ENCODE results near the gene MLIP. TPM values are rescaled to one million over a fixed set of nuclear protein-coding genes. Genes with fewer than 3 reads are reported as not detected.

The MLIP gene
- total RNA-seq, 1 donor from 2014 or later: 403 TPM

DNA sequence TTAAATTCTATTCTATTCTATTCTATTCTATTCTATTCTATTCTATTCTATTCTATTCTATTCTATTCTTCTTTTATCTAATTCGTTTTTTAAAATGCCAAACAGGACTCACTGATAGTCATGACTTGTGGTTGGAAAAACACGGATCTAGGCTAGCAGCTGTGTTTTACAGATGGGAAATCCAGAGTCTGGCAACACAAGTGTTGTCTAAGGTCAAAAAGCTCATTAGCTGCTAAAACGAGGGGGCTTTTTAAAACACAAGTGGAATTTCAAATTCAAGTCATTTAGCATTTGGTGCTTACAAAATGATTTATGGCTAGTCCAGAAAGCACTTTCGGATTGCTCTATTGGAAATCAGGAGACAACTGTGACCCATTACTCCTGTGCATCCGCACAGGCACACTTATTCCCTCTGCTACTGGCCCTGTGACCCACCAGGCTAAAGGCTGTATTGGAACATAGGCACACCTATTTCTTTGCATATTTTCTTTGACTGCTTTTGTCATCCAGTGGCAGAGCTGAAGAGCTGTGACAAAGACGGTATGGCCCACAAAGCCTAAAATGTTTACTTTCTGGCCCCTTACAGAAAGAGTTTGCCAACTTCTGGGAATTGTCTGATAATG, 17.8 kb upstream of the MLIP start:
- DNase-seq (no peak), ATAC-seq (ENCODE audit: poor library complexity) (no peak)
- intact Hi-C loops (cut with DNase I): no loop called here

DNA sequence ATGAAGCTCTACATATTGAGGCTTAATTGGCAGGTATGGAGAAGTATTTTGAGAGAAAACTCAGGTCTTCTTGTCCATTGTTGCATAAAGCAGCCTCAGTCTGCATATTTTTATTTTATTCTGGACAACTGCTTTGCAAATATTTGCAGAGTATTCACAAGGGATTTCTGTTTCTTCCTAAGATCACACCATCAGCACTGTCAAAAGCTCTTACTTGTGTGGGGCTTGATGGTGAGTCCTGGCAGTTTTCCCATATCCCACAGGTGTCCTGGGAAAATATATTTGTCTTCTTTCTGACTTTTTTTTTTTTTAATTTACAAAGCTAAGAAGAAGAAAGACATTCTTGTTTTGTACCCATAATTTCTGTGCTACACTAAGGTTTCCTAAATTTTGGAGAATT, 16.9 kb upstream of the MLIP start:
- no peak for DNase-seq
- ATAC-seq (ENCODE audit: poor library complexity): no peak
- intact Hi-C loops (cut with DNase I): no loop called here

DNA sequence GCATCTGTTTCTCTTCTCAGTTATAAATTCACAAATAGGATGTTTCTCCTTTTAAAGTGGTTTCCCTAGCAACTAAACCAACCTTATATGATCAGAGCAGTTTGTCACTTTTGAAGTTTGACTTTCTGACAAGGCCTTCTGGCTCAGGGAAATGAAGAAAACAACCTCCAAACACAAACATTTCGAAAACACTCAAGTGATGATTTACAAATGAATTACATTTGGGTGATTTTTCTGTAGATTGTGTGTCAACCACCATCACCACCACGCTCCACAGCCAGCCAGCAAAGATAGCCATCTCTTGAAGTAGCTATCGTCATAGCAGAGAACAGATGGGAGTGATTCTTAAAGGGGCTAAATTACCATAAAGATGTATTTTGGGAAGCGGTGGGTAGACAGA, 16.5 kb upstream of the MLIP start:
- DNase-seq (no peak), ATAC-seq (ENCODE audit: poor library complexity) (no peak)
- intact Hi-C loops (cut with DNase I): no loop called here

DNA sequence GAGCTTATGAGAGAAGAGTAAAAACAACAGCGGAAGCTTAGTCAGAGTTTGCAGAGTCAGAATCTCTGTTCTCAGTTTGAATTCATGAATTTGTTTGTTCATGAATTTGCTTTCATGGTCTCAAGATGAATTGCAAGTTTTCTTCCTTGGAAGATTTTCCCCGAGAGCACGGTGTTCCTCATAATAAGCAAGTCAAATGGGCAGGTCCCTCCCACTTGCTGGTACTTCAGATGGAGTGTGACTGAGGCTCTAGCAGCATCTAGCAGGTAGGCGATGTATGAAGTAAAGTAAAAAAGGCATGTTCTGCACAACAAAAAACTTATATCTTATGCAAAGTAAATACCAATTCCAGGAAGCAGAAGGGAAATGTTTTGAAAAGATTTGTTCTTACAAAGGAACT, 15.5 kb upstream of the MLIP start:
- DNase-seq (no peak), ATAC-seq (ENCODE audit: poor library complexity) (no peak)
- intact Hi-C loops (cut with DNase I): no loop called here

DNA sequence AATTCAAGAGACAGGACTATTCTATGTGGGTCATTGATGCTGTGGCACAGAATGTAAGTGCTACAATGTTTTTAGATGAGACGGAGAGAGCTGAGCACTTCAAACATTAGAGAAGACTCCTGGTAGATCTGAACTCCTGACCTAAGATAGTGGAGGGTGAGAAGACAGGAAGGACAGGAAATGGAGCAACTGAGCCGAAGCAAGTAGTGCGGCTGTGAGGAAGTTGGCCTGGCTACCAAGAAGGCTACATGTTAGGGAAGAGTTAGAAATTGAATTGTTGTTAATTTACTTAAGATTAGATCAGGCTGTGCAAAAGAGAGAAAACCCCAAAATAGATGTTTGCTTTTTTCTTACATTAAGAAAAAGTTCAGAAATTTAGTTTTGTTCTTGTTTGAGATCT, 14.4 kb upstream of the MLIP start:
- DNase-seq (no peak), ATAC-seq (ENCODE audit: poor library complexity) (no peak)
- intact Hi-C loops (cut with DNase I): no loop called here

DNA sequence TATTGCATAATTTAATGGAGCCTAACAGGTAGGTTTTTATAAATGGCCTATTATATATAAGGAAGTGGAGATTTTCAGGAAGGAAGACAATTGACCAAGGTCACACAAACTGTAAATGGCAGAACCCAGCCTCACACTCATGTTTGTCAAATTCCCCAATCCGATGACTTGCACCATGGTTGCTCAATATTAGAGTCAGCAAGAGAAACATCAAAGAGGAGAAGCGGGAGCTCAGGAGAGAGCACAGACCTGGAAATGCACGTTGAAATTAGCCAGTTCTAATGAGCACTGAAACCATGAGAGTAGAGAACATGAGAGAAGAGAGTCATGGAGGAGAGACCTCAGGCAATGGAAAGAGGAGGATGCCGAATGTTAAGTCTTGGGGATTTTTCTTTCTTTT, 13.5 kb upstream of the MLIP start:
- intact Hi-C loops (cut with DNase I): no loop called here
- DNase-seq (no peak), ATAC-seq (ENCODE audit: poor library complexity) (no peak)

DNA sequence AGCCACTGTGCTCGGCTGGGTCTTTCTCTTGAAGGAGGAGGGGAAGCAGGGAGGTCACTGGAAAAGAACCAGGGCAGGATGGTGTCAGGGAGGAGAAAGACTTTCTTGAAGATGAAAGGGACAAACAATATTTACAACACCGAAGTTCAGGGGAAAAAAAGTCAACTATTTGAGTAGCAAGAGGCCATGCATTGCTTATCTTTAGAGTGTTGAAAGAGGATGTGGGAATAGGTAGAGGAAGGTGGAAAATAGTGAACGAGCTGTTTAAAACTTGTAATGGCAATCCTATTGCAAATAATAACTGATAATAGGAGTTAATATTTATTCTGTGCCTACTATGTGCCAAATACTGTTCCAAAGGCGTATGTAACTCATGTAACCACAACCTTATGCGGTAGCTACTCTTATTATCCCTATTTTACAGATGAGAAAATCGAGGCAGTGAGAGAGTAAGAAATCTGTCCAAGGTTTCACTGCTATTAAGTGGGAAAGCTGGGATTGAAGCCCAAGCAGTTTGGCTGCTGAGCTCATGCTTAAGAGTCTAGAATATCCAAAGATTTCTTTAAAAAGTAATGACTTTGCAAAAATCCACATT, 12.7 kb upstream of the MLIP start:
- DNase-seq (no peak), ATAC-seq (ENCODE audit: poor library complexity) (no peak)
- intact Hi-C loops (cut with DNase I): no loop called here

DNA sequence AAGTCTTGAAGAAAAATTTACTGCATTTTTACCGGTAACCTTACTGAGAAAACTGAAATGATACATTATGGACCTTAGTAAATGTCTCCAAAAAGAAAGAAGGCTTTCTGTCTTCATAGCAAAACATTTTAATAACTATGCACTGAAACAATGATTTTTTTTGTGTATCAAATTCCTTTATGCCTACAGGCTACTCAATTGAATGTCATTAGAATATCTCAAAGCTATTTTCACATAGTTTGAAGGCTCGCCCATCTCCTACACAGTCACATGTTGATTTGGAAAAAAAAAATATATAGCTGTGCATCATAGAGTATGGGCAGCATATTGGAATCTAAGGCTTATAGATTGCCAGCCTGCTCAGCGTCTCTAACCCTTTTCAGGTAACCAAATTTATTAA, 12.0 kb upstream of the MLIP start:
- DNase-seq: no peak
- ATAC-seq (ENCODE audit: poor library complexity): no peak
- intact Hi-C loops (cut with DNase I): no loop called here

DNA sequence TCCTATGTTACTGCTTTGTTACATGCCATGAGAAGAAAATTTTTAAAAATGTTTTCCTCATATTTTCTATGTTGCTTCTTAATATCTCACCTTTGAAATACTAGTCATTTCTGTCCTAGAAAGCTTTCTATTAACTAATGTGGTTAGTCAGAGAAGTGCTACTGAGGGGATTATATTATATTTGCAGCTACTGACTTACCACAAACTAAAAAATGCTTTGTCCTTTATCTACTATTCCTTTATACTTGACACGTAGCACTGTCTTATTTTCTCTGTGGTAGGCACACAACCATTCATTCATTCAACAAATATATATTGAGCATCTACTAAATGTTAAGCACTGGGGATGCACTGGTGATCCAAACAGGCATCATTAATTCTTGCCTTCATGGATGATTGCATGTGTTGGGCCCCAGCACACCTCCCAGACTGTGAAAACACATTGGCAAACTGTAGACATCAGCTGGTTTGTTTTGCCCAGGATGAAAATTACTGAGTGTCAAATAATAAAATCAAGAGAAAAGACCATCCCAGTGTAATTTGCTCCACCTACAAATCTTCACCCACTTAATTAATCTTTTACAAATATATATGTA, 10.7 kb upstream of the MLIP start:
- no peak for ATAC-seq (ENCODE audit: poor library complexity)
- no peak for DNase-seq
- intact Hi-C loops (cut with DNase I): no loop called here

DNA sequence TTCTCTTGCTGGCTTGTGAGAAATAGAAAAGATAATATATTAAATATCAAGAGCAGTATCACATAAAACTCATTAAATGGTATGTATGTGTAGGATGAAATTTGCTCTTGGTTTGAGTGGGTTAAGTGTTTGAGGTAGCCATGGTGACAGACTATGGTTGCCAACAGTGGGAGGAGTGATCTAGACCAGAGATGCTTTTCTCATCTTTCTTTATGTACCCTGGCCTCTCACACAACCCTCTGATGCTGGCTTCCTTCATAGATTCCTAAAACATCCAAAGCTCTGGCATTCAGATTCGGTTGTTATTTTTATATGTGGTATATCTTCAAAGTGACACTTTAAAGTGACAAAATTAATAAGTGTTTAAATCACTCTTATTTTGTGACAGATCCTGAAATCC, 9.0 kb upstream of the MLIP start:
- ATAC-seq (ENCODE audit: poor library complexity): no peak
- no peak for DNase-seq
- intact Hi-C loops (cut with DNase I): no loop called here

DNA sequence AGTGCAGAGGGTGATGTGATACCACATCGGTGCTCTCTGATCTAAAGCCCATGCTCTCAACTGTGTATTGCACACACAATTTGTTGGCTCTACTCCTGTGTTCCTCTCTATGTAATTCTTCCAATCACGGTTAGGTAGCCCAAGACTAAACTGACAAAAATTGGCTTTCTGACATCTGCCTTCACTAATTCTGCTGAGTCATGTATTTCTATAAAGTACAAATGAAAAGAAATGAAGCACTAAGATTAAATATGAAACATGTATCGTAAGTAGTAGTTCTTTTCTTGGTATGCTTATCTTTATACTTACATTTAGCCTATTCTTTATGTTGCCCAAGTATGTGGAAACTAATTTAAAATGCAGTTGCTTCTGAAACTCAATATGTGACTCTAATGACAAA, 7.7 kb upstream of the MLIP start:
- DNase-seq: no peak
- no peak for ATAC-seq (ENCODE audit: poor library complexity)
- intact Hi-C loops (cut with DNase I): no loop called here

DNA sequence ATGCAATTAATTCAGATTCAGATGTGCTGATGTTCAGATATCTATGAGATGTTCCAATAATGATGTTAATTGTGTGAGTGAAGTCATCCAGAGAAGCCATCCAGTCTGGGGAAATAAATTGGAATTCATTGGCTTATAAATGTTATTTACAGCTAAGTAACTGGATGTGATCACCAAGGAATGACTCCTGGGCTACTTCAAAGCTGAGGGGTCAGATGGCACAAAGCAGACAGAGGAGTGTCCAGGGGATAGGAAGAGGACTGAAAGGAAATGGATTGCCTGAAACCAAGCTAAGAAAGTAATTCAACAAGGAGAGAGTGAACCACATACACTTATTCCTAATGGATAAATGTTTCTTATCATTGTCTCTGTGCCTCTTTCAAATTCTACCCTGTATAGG, 4.5 kb upstream of the MLIP start:
- intact Hi-C loops (cut with DNase I): no loop called here
- no peak for DNase-seq
- ATAC-seq (ENCODE audit: poor library complexity): no peak

DNA sequence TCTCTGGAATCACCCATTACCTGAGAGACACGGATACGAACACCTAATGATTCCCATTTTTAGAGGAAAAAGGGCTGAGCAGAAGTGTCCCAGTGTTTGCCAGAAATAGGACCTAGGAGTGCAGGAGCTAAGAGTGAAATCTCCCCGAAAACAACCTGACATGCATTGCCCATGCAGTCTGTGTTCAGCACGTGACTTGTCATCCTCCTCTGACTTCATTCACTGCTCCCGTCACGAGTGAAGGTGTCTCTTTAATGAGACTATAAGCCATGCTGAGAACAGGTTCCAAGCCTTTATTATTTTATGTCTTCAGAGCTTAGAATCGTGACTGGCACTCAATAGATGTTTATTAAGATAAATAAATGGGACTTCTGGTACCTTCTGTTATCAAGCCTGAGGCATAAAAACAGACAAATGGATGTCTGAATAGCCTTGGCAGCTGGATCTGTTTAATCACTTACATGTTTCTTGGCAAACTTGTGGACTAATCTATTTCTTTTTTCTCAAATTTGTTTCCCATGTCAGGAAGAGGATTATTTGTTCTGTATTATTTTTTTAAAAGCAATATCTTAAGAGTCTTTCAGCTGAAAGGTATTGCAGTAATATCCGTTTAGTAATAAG, 3.7 kb upstream of the MLIP start:
- intact Hi-C loops (cut with DNase I): no loop called here
- peak; percentile 43 for ATAC-seq (ENCODE audit: poor library complexity)
- DNase-seq: no peak

DNA sequence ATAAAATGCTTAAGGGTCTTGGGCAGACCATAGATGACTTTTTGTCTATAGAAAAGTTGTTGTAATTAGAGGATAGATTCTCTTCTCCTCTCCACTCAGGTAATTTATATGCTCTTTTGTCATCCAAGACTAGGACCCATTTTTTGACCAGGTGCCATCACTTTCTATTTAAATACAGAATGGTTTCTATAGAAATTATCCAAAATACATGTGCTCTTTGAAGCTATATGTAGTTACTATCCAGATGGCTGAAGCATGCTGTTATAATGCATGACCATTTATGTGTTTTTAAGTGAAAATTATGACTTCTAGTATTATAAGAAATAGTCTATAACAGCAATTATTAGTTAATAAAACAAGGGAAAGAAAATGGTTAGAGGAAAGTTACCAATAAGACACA, 3.0 kb upstream of the MLIP start:
- no peak for ATAC-seq (ENCODE audit: poor library complexity)
- no peak for DNase-seq
- intact Hi-C loops (cut with DNase I): no loop called here

DNA sequence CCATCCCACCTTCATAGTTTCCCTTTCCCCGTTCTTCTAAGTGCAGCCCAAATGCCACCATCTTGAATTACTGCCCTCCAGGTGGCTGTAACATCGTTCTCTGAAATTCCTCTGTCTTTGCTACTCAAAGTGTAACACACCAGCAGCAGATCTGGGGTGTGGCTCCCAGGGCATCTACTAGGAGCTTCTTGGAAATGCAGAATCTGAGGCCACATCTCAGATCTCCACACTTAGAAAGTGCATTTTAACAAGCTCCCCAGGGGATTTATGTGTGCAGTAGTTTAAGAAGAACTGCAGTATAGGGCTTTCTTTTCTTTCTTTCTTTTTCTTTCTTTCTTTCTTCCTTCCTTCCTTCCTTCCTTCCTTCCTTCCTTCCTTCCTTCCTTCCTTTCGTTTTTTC, 1.7 kb upstream of the MLIP start:
- ATAC-seq (ENCODE audit: poor library complexity) (no peak), DNase-seq (no peak)
- intact Hi-C loops (cut with DNase I): no loop called here

DNA sequence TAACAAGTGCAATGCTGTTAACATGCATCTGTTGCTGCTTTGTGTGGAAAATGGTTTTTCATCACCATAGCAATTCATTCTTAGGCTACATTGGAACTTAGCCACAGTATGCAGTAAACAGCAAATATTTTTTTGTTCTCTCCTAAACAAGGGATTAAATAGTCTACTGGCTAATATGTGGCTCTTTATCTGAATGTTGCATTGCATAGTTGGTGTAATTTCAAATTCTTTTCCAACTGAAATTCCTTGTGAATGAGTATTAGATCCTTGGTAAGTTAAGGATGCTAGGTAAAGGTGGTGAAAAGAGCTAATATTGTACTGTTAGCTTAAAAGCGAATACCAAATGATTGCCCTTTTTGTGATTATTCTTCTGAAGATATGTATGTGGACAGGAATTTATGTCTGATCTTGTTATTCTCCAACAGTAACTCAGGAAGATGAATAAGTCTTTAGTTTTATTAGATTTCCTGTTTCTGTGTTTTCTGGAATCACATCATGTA, 958 bp downstream of the MLIP start:
- no peak for DNase-seq
- ATAC-seq (ENCODE audit: poor library complexity): no peak
- intact Hi-C loops (cut with DNase I): no loop called here

DNA sequence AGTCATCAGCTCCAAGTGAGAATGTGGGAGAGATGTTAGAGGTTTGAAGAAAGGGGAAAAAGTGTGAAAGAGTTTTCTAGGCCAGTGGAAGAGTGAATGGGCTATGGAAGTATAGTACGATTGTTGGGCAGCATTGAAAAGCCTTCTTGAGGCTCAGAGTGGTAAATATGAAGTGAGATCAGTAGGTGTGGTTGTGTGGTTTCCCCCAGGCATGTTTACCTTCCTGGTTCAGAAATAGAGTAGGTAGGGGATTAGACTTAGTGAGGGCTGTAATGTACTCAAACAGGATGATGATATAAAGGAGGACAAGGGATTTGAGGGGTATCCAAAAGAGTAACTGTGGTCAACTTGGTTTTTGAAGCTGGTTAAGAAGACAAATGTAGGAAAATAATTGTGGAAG, 3.7 kb downstream of the MLIP start:
- DNase-seq: no peak
- intact Hi-C loops (cut with DNase I): no loop called here
- ATAC-seq (ENCODE audit: poor library complexity): no peak

DNA sequence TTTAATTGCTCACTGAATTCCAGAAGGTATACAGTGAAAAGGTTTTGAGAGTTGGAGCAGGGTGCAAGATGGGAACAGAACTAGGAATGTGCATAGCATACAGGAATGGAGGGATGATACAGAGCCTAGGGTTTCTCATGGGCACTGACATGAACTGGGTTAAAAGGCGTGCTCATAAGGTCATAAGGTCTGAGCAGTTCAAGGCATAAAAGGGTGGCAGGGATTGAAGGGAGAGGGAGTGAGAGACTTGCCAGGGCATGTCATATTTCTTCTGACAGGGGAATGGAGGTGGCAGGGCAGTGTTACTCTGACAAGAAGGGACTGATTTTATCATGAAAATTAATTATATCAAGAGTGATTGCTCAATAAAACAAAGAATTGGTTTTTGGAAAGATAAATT, 4.7 kb downstream of the MLIP start:
- DNase-seq: no peak
- intact Hi-C loops (cut with DNase I): no loop called here
- ATAC-seq (ENCODE audit: poor library complexity): peak; percentile 48

DNA sequence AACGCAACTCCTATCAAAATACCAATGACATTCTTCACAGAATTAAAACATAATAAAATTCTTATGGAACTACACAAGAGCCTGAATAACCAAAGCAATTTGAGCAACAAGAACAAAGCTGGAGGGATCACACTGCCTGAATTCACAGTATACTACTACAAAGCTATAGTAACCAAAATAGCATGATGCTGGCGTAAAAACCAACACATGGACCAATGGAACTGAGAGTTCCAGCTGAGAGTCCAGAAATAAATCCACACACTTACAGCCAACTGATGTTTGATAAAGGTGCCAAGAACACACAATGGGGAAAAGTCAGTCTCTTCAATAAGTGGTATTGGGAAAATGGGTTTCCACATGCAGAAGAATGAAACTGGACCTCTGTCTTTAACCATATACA, 6.9 kb downstream of the MLIP start:
- peak; percentile 79 for ATAC-seq (ENCODE audit: poor library complexity)
- intact Hi-C loops (cut with DNase I): no loop called here
- no peak for DNase-seq

DNA sequence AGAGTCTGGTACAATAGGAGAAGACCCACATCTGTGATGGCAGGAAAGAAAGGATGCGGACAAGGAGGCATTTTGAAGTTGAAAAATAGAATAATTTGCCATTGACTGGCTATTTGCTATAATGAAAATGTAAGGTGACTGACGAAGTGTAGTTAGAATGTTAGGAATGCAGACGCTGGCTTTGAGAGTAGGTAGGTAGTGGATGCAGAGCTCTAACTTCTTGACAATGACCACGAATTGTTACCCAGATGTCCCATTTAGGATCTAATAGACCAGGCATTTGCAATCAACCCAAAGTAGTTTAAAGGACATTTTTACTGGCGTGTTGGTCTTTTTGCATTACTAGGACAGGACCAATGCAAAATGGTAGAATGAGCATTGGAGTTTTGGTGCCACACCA, 14.2 kb downstream of the MLIP start:
- ATAC-seq (ENCODE audit: poor library complexity) (no peak), DNase-seq (no peak)
- intact Hi-C loops (cut with DNase I): no loop called here

All from Right ventricle myocardium superior (tissue), 1 donor.